SH-SY5Y (cell line): ENCODE results near the gene ZNF236.

Experiments used
- GATA2 ChIP-seq: IDR thresholded peaks from 2 replicates; pipeline ENCODE4 v1.6.1; 2011; ENCODE audit warnings: mild to moderate bottlenecking, low read depth, low read length
- GATA3 ChIP-seq: IDR thresholded peaks from 2 replicates; pipeline ENCODE4 v1.6.1; 2011; ENCODE audit warnings: low read depth, mild to moderate bottlenecking, low read length, moderate library complexity

DNA sequence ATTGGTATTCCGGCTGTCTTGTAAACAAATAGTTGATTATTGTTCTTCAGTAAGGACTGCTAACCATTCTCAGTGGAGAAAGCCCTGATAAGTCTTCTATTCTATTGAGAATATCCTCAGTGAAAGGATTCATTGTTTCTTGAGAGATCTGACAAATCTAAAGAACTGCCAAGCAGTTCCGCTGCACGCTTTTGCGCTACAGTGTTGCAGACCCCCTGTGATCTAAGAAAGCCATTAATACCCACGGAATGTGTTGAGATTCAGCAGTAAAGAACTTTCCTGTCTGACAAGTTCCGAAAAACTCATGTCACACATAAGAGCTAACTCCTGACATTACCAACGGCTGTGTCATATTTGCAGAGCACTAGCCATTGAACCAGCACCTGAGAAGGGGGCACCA is 63.8 kb downstream of the ZNF236 start:
- TF ChIP-seq GATA3 (no peak), GATA2 (no peak)
